ENCODE data around the gene ARID4B. TPM values are rescaled to one million over a fixed set of nuclear protein-coding genes. Genes with fewer than 3 reads are reported as not detected.

The ARID4B gene
- polyA plus RNA-seq, 2 of the 4 experiments (the other 2 are of a cell fraction): 14.9 to 16.0 TPM

GRCh38 chr1:235181561-235182245 is 146.3 kb downstream of the ARID4B start (continued):
- TF ChIP-seq CTCF (IDR thresholded peaks at IDR 0.05): no peak
- TF ChIP-seq EP300 (IDR thresholded peaks at IDR 0.05): no peak
- TF ChIP-seq BHLHE40 (IDR thresholded peaks at IDR 0.05; ENCODE audit: low read depth, low read length): no peak

- Histone ChIP-seq H3K9me3 (no peaks in the 10 kb centered on the region), H3K4me2 (no peak overlapping the region), H3K4me3 (no peak overlapping the region), H3K4me1 (no peaks in the 10 kb centered on the region), H3K27ac (no peak overlapping the region)
- FAIRE-seq (peak; percentile 23), DNase-seq (ENCODE audit: low read depth in 1 of 2, low spot score in 1 of 2) (no peak), ATAC-seq (no peak)
- TF ChIP-seq ELK1 (IDR thresholded peaks at IDR 0.05; ENCODE audit: low read depth, low read length) (no peak), NR3C1 (IDR thresholded peaks at IDR 0.05) (no peak), SREBF2 (IDR thresholded peaks at IDR 0.05) (no peak), HOXA7 (CRISPR knock-in tag; IDR thresholded peaks at IDR 0.05) (no peak), PHF8 (IDR thresholded peaks at IDR 0.05; ENCODE audit: borderline replicate concordance, low read depth) (no peak), E2F6 (IDR thresholded peaks at IDR 0.05; ENCODE audit: borderline replicate concordance, low read depth) (no peak), RAD21 (conservative IDR thresholded peaks at IDR 0.05 in 1 of 2, IDR thresholded peaks at IDR 0.05 in 1 of 2) (no peak), NPAS2 (CRISPR knock-in tag; IDR thresholded peaks at IDR 0.05; ENCODE audit: borderline replicate concordance) (no peak), KDM1A (IDR thresholded peaks at IDR 0.05; ENCODE audit: low read depth) (no peak), RCOR1 (IDR thresholded peaks at IDR 0.05; ENCODE audit: low read depth, low read length) (no peak), EHF (CRISPR knock-in tag; IDR thresholded peaks at IDR 0.05) (no peak), FOSB (CRISPR knock-in tag; IDR thresholded peaks at IDR 0.05) (no peak), CHD4 (IDR thresholded peaks at IDR 0.05; ENCODE audit: borderline replicate concordance) (no peak), USF2 (IDR thresholded peaks at IDR 0.05) (no peak), HOXB13 (CRISPR knock-in tag; IDR thresholded peaks at IDR 0.05; ENCODE audit: low read depth) (no peak), CBX8 (IDR thresholded peaks at IDR 0.05) (no peak), ZSCAN20 (CRISPR knock-in tag; IDR thresholded peaks at IDR 0.05) (no peak), RNF2 (IDR thresholded peaks at IDR 0.05; ENCODE audit: borderline replicate concordance, low read depth) (no peak), EP300 (IDR thresholded peaks at IDR 0.05) (no peak), RARB (CRISPR knock-in tag; IDR thresholded peaks at IDR 0.05) (no peak)
- ChIA-PET POLR2A (no interaction called here), CTCF (interaction anchor here (0.6 to 2.2 kb wide), 3 partner anchors 10 to 44 kb away, joined by 4 to 6 read pairs (median 4); no protein-coding TSS in a partner anchor)
- 94% methylated on average over 5 of the region's 5 CpGs for WGBS (ENCODE audit: missing lambda C conversion rate)
Observed at GRCh38 chr1:235180916-235181460, 147.0 kb downstream of the ARID4B start.
